Measurements from ENCODE around the gene GPC1. TPM values are rescaled to one million over a fixed set of nuclear protein-coding genes. Genes with fewer than 3 reads are reported as not detected.

GPC1 gene
- total RNA-seq, 1 donor from 2014 or later = 58.0 TPM

DNA sequence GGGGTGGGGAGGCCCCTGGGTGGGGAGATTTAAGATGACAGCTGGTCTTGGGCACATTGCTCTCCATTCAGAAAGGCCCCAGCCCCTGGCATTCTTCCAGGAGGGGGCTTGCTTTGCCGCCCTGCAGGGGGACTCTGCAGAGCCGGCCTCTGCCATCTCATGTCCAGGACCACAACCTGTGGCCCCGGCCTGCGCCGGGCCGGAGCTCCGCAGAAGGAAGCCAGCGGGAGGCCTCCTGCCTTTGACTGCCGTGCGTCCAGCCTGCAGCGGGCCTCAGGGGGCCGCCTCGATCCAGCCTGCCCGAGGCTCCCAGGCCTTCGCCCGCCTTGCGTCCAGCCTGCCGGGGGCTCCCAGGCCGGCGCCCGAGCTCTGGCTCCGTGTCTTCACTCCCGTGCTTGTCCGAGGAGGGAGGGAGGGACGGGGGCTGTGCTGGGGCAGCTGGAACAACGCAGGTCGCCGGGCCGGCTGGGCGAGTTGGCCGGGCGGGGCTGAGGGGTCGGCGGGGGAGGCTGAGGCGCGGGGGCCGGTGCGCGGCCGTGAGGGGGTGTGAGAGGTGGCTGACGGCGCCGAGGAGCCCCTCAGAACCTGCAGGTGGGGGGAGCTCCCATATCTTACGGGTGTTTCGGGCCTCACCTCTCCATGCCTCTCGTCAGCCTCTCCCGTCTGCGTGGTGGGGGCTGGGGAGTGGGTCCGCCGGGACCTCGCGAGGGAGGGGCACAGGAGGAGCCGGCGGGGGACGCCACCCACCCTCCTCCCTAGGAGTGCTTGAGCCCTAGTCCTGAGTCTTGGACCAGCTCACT, 20.4 kb downstream of the GPC1 start:
- TF ChIP-seq, protein P1, sequence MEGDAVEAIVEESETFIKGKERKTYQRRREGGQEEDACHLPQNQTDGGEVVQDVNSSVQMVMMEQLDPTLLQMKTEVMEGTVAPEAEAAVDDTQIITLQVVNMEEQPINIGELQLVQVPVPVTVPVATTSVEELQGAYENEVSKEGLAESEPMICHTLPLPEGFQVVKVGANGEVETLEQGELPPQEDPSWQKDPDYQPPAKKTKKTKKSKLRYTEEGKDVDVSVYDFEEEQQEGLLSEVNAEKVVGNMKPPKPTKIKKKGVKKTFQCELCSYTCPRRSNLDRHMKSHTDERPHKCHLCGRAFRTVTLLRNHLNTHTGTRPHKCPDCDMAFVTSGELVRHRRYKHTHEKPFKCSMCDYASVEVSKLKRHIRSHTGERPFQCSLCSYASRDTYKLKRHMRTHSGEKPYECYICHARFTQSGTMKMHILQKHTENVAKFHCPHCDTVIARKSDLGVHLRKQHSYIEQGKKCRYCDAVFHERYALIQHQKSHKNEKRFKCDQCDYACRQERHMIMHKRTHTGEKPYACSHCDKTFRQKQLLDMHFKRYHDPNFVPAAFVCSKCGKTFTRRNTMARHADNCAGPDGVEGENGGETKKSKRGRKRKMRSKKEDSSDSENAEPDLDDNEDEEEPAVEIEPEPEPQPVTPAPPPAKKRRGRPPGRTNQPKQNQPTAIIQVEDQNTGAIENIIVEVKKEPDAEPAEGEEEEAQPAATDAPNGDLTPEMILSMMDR (conservative IDR thresholded peaks at IDR 0.05) = no peak
- H3K9me3 Mint-ChIP-seq = no peaks in the 10 kb centered on the region
- peaks cover 9% of the 10 kb centered on the region for H3K4me1 Mint-ChIP-seq (ENCODE audit: unreplicated experiment)
- no peak for DNase-seq (ENCODE audit: extremely low spot score, unreplicated experiment)
- peaks cover 15% of the 10 kb centered on the region for H3K27me3 Mint-ChIP-seq
- peak overlapping the region; percentile 92 for H3K4me3 Mint-ChIP-seq
- no peaks in the 10 kb centered on the region for H3K36me3 Mint-ChIP-seq
- H3K27ac Mint-ChIP-seq = peak overlapping the region; percentile 100

GRCh38 chr2:240456447-240457222, 21.2 kb downstream of the GPC1 start:
- H3K4me1 Mint-ChIP-seq (ENCODE audit: unreplicated experiment) = peaks cover 9% of the 10 kb centered on the region
- peak overlapping the region; percentile 100 for H3K27ac Mint-ChIP-seq
- no peaks in the 10 kb centered on the region for H3K36me3 Mint-ChIP-seq
- TF ChIP-seq, protein P1 (conservative IDR thresholded peaks at IDR 0.05) = no peak
- H3K4me3 Mint-ChIP-seq = peak overlapping the region; percentile 90
- H3K27me3 Mint-ChIP-seq = peaks cover 15% of the 10 kb centered on the region
- DNase-seq (ENCODE audit: extremely low spot score, unreplicated experiment) = no peak
- H3K9me3 Mint-ChIP-seq = no peaks in the 10 kb centered on the region

GRCh38 chr2:240457223-240458043, 22.0 kb downstream of the GPC1 start:
- Mint-ChIP-seq H3K27ac (peak overlapping the region; percentile 100), H3K4me1 (ENCODE audit: unreplicated experiment) (peaks cover 9% of the 10 kb centered on the region), H3K9me3 (no peaks in the 10 kb centered on the region), H3K4me3 (peak overlapping the region; percentile 90), H3K27me3 (peaks cover 11% of the 10 kb centered on the region), H3K36me3 (no peaks in the 10 kb centered on the region)
- TF ChIP-seq, protein P1 (conservative IDR thresholded peaks at IDR 0.05) = no peak
- DNase-seq (ENCODE audit: extremely low spot score, unreplicated experiment) = no peak

DNA sequence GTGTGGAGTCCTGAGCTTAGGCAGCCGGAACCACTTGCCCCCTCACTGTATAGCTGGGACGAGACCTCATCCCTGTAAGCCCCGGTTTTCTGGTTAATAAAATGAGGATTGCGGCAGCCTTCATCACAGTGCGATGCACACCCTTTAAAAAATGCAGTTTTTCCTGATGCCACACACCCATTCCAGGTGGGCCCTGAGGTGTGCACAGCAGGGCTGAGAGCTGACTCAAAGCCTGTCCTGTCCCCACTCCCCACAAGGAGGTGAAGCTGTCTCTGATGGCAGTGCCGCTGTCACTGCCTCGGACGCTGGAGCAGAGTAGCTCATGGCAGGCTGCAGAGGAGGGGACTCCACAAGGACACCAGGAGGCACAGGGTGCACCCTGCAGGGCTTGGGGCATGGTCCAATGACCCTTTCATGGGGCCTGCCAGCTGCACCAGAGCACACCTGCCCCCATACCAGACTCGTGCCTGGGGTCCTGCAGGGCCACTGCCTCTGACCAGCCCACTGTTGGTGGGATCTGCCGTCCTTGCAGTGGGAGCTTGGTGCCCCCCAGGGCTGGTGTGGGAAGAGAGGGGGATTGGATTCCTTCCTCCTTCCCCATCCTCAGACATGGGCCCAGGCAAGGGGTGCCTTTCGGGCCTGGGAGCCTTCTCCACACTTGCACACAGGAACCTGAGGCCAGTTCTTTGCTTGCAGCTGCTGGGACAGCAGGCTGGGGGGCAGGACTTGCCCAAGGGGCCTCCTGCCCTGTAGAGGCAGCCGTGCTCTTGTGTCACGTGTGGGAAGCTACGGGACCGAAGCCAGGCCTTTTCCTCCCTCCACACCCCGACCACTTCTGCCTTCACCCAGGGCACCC, 22.8 kb downstream of the GPC1 start:
- no peak for DNase-seq (ENCODE audit: extremely low spot score, unreplicated experiment)
- Mint-ChIP-seq H3K36me3 (no peaks in the 10 kb centered on the region), H3K27me3 (peaks cover 11% of the 10 kb centered on the region), H3K4me3 (peak overlapping the region; percentile 90), H3K9me3 (no peaks in the 10 kb centered on the region), H3K27ac (peak overlapping the region; percentile 100), H3K4me1 (ENCODE audit: unreplicated experiment) (peaks cover 9% of the 10 kb centered on the region)
- TF ChIP-seq, protein P1 (conservative IDR thresholded peaks at IDR 0.05) = no peak
